Naive thymus-derived CD8-positive, alpha-beta T cell (primary cell): ENCODE data around the gene PNKP. TPM values are rescaled to one million over a fixed set of nuclear protein-coding genes. Genes with fewer than 3 reads are reported as not detected.

Source experiments
- ATAC-seq, 2 donors: fragments of 150-1000 bp; cut with Tn5 transposase in 1 of 2; sonication (Bioruptor Pico), chemical (Tn5 transposase) in 1 of 2; 1 replicate in 1 of 2; 2 replicates in 1 of 2; pipeline ENCODE4 v1.10.0; 2021; ENCODE audit warnings: mild to moderate bottlenecking in 2 of 2, moderate library complexity in 2 of 2
- POLR2A ChIA-PET: fragments of 350-600 bp; sonication (Branson Sonifier 250); formaldehyde crosslinking; loops from one replicate; lab custom pipeline; 2021; ENCODE audit warnings: antibody characterized with exemption; lab: Charles Lee
- DNase-seq, 10 donors: peaks; one replicate each; pipeline versions ENCODE4 v3.0.0 to v3.0.0-alpha.2; 2020 to 2022
- H3K27ac Mint-ChIP-seq, 10 donors: one replicate each; pipeline ENCODE4 v1.8.0; 2020 to 2022; ENCODE audit warnings: mild to moderate bottlenecking in 10 of 10, mixed read lengths in 10 of 10, moderate library complexity in 4 of 10, inconsistent platforms in 1 of 10
- H3K27me3 Mint-ChIP-seq, 5 donors: one replicate each; pipeline ENCODE4 v1.8.0; 2021 to 2022; ENCODE audit warnings: mixed read lengths in 5 of 5
- H3K36me3 Mint-ChIP-seq, 3 donors: one replicate each; pipeline ENCODE4 v1.8.0; 2020 to 2022; ENCODE audit warnings: mixed read lengths in 3 of 3, mild to moderate bottlenecking in 2 of 3, inconsistent platforms in 1 of 3
- H3K4me1 Mint-ChIP-seq, 4 donors: one replicate each; pipeline ENCODE4 v1.8.0; 2021 to 2022; ENCODE audit warnings: mixed read lengths in 4 of 4
- H3K4me3 Mint-ChIP-seq, 10 donors: one replicate each; pipeline ENCODE4 v1.8.0; 2020 to 2022; ENCODE audit warnings: mild to moderate bottlenecking in 10 of 10, mixed read lengths in 10 of 10, moderate library complexity in 6 of 10, inconsistent platforms in 1 of 10
- H3K9me3 Mint-ChIP-seq, 9 donors: one replicate each; pipeline ENCODE4 v1.8.0; 2020 to 2022; ENCODE audit warnings: mixed read lengths in 9 of 9, mild to moderate bottlenecking in 3 of 9, inconsistent platforms in 1 of 9, moderate library complexity in 1 of 9
- polyA plus RNA-seq, 3 donors: library from polyadenylated mRNA; unstranded; fragments of 300-500 nt; fragmentation: Illumina TruSeq; gene quantifications; one replicate each; pipeline ENCODE4 v1.2.3, GENCODE V29; 2021
- total RNA-seq, 8 experiments: library from RNA in 2 of 8; stranded (reverse) in 2 of 8; gene quantifications; one replicate each; pipeline ENCODE4 v1.2.3 and lab custom pipeline; 2021 to 2026

PNKP gene
- total and polyA plus RNA-seq, 5 experiments from 2014 or later = 21.1 to 176 (median 24.3) TPM

DNA sequence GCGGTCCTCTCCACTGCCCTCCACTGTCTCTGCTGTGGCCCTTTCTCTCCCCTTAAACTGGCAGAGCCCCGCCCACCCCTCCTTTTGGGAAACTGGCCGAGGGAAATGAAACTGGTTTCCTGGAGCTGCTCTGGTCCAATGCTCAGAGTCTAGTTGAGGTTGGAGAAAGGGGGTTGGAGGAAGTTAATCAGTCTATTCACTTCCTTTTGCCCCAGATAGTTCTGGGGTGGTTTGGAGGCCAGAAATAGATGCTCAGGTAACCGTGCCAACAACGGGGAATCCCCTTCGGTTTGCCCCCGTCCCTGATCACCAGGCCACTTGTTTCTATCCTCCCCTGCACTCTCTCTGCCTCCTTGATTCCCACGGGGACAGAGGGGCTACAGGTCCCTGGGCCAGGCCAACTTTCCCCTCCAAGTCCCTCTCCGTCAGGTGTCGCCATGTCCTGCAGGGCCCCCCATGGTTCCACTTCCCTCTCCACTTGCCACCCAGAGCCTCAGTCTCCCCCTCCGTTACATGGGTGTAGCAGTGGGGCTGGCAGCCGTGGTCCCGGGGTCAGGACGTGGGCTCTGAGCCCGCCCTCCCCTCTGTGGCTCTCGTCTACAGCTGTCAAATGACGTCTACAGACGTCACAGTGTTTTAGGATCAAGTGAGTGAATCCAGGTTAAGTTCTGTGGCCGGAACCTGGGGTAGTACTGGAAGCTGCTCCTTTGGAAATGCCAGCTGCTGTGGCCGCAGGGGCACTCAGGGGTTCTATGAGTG, 29.7 kb upstream of the PNKP start, which contains the start of gene IL4I1:
Gene IL4I1 (minus strand): TSS at position 25 of the 759 bp plus-strand sequence. CDS start 727 bp downstream, outside the sequence.
- ATAC-seq (peak; percentile 71 to 72), DNase-seq (peak in 7 of 10 donors; percentile 29 to 60 (median 43))
- H3K4me1 Mint-ChIP-seq = peaks cover 13 to 29% (median 23%) of the 10 kb centered on the region in 4 donors
- peak within 1 kb of the TSS; percentile 50 to 88 (median 78) for H3K4me3 Mint-ChIP-seq
- peak within 1 kb of the TSS; percentile 78 to 98 (median 90) for H3K27ac Mint-ChIP-seq
- no peaks in the 10 kb centered on the region for H3K9me3 Mint-ChIP-seq
- POLR2A ChIA-PET = interaction anchor here (1.0 to 3.0 kb wide), 4 partner anchors 20 to 32 kb away, joined by 3 to 9 read pairs (median 4); partner anchors contain the start of genes AKT1S1, ATF5, NUP62 and TBC1D17
- H3K36me3 Mint-ChIP-seq = no peaks in the 10 kb centered on the region
- H3K27me3 Mint-ChIP-seq = no peaks in the 10 kb centered on the region

DNA sequence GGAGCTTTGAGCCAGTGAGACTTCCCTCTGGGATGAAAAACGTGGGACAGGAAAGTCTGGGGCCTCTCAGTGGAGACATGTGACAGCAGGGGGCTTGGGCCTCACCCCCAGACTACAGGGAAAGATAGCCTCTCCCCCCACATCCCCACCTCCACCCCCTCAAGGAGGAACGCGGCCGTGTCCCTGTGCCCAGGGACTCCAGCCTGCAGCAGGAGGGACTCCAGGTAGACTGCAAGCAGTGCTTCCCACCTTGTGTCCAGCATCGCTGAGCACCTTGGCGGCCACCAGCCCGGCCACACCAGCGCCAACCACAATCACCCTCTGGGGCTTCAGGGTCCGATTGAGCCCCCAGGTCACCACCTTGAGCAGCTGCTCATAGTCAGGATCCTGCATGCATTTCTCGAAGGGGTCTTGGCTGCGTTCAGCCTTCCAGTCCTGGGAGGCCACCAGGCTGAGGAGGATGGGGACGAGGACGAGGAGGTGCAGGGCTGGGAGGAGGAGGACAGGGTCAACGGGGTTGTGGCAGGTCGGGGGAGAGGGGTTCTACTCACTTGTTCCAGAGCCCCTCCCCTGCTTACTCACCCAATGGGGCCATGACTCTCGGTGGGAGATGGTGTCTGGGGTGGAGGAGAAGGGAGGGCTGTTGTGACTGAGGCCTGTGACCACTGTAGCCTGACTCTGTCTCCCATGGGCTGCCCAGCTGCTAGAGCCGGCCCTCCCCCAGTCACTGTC, 28.4 kb upstream of the PNKP start:
- no peaks in the 10 kb centered on the region for H3K27me3 Mint-ChIP-seq
- no peaks in the 10 kb centered on the region for H3K9me3 Mint-ChIP-seq
- ATAC-seq (no peak), DNase-seq (no peak)
- peaks cover 13 to 29% (median 23%) of the 10 kb centered on the region in 4 donors for H3K4me1 Mint-ChIP-seq
- no peaks in the 10 kb centered on the region for H3K36me3 Mint-ChIP-seq
- peak overlapping the region in 6 of 10 donors; percentile 48 to 98 (median 88) for H3K27ac Mint-ChIP-seq
- H3K4me3 Mint-ChIP-seq = peak overlapping the region in 1 of 10 donors; percentile 82
- POLR2A ChIA-PET = interaction anchor here (1.0 to 3.0 kb wide), 3 partner anchors 26 to 37 kb away, joined by 3 to 9 read pairs (median 3); partner anchors contain the start of genes ATF5 and NUP62

- Mint-ChIP-seq H3K27ac (peak overlapping the region in 5 of 10 donors; percentile 40 to 87 (median 48)), H3K4me3 (peak overlapping the region in 1 of 10 donors; percentile 28), H3K9me3 (no peaks in the 10 kb centered on the region), H3K27me3 (no peaks in the 10 kb centered on the region), H3K4me1 (peaks cover 13 to 32% (median 23%) of the 10 kb centered on the region in 4 donors), H3K36me3 (no peaks in the 10 kb centered on the region)
- ATAC-seq (no peak), DNase-seq (no peak)
- POLR2A ChIA-PET = interaction anchor here (1.1 to 3.0 kb wide), 2 partner anchors 34 to 36 kb away, joined by 3 to 9 read pairs; partner anchors contain the start of genes ATF5 and NUP62
Measured at GRCh38 chr19:49894879-49895565, 27.6 kb upstream of the PNKP start.

DNA sequence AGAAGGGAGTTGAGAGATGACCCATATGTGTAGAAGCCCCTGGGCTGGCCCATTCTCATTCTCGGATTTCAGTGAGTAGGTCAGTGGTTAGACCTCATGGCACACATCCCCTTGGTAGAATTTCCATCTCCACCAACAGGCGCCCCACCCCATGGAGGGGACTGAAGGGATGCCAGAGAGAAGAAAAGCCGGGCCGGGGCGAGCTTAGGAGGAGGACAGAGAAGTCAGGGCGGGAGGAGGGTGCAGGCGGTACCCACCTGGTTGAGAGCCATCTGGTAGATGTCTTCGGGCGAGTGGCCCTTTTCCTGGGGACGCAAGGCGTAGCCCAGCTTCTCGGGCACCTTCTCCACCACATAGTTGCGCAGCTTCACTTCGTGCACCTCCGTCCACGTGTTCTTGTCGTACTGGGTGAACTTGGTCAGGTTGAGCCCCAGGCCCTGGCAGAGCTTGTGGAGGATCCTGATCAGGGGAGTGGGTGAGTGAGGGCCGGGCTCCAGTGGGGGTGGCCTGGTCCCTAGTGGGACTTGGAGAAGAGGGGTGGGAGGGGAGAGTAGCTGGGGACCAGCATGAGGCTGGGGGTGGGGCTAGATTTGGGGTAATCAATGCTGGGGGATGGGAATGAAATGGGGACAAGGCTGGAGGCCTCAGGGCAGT, 26.8 kb upstream of the PNKP start:
- POLR2A ChIA-PET = interaction anchor here (1.1 to 3.0 kb wide), 3 partner anchors 17 to 35 kb away, joined by 3 to 9 read pairs (median 4); partner anchors contain the start of genes AKT1S1, ATF5, NUP62 and TBC1D17
- no peak for DNase-seq
- ATAC-seq = no peak
- Mint-ChIP-seq H3K4me3 (no peak overlapping the region), H3K9me3 (no peaks in the 10 kb centered on the region), H3K4me1 (peaks cover 13 to 32% (median 23%) of the 10 kb centered on the region in 4 donors), H3K36me3 (no peaks in the 10 kb centered on the region), H3K27me3 (no peaks in the 10 kb centered on the region), H3K27ac (peak overlapping the region in 3 of 10 donors; percentile 40 to 73 (median 65))

GRCh38 chr19:49892716-49893115, 25.3 kb upstream of the PNKP start:
- peak overlapping the region in 3 of 10 donors; percentile 9 to 59 (median 14) for H3K4me3 Mint-ChIP-seq
- no peaks in the 10 kb centered on the region for H3K27me3 Mint-ChIP-seq
- ATAC-seq (no peak), DNase-seq (no peak)
- no peaks in the 10 kb centered on the region for H3K9me3 Mint-ChIP-seq
- peaks cover 0 to 3% (median 0%) of the 10 kb centered on the region in 3 donors for H3K36me3 Mint-ChIP-seq
- POLR2A ChIA-PET = interaction anchor here (0.5 to 1.5 kb wide), 3 partner anchors 15 to 122 kb away, joined by 4 to 7 read pairs (median 4); partner anchors contain the start of genes AKT1S1 and TBC1D17
- peak overlapping the region in 4 of 10 donors; percentile 4 to 93 (median 57) for H3K27ac Mint-ChIP-seq
- peaks cover 12 to 29% (median 19%) of the 10 kb centered on the region in 4 donors for H3K4me1 Mint-ChIP-seq

GRCh38 chr19:49891393-49891792, 24.0 kb upstream of the PNKP start:
- ATAC-seq = no peak
- Mint-ChIP-seq H3K4me1 (peaks cover 1 to 17% (median 6%) of the 10 kb centered on the region in 4 donors), H3K9me3 (no peaks in the 10 kb centered on the region), H3K36me3 (peaks cover 0 to 3% (median 0%) of the 10 kb centered on the region in 3 donors), H3K4me3 (peak overlapping the region in 5 of 10 donors; percentile 34 to 72 (median 48)), H3K27ac (peak overlapping the region in 2 of 10 donors; percentile 34 to 75), H3K27me3 (no peaks in the 10 kb centered on the region)
- DNase-seq = no peak
- POLR2A ChIA-PET = interaction anchor here (3.0 kb wide), 1 partner anchor 15 kb away, joined by 20 read pairs; the partner anchor contains the start of genes AKT1S1 and TBC1D17

DNA sequence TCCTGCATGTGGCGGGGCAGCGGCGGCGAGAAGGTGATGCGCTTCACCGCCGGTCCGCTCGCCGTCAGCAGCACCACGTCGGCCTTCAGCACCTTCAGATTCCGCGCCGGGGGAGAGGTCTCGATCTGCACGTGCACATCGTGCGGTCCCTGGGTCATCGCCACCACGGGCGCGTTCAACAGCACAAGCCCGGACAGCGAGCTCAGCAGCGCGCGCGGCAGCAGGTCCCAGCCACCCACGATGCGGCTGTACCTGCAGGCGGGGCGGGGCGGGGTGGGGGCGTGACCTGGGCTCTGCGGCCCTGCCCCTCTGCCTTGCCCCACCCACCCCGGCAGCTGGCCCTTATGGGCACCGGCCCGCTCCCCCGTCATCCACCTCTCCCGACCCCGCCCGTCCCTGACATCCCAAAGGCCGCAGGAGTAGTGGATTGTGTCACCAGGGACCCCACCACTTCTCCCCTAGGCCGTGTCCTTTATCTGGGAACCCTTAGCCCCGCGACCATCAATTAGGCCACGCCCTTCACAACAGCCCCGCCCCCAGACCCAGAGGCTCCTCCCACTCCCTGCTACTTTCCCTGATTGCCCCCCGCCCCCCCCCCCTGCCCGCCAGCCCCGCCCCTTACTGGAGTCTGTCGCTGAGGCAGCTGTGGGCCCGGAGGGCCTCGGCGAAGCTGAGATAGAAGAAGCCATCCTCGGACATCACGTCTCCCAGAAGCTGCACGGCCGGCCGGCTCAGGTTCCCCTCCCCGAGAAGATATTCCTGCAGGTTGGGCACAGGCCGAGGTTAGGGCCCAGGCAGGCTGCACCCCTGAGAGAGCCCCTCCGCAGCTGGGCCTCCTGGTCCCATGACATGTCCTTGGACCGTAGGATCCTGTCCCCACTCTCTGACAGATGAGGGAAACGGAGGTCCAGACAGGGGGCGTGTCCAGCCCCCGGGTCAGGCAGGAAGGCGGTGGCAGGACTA, 23.3 kb upstream of the PNKP start:
- ATAC-seq = peak; percentile 86
- peak; percentile 43 to 78 (median 56) for DNase-seq
- H3K27me3 Mint-ChIP-seq = no peaks in the 10 kb centered on the region
- POLR2A ChIA-PET = interaction anchor here (0.7 to 3.0 kb wide), 5 partner anchors 14 to 173 kb away, joined by 3 to 20 read pairs (median 5); partner anchors contain the start of genes AKT1S1, ATF5, FUZ and NUP62
- H3K27ac Mint-ChIP-seq = peak overlapping the region in 4 of 10 donors; percentile 15 to 75 (median 64)
- peaks cover 0 to 8% (median 0%) of the 10 kb centered on the region in 3 donors for H3K36me3 Mint-ChIP-seq
- H3K9me3 Mint-ChIP-seq = no peaks in the 10 kb centered on the region
- peak overlapping the region; percentile 72 to 84 (median 81) for H3K4me3 Mint-ChIP-seq
- H3K4me1 Mint-ChIP-seq = peaks cover 0 to 9% (median 1%) of the 10 kb centered on the region in 4 donors

DNA sequence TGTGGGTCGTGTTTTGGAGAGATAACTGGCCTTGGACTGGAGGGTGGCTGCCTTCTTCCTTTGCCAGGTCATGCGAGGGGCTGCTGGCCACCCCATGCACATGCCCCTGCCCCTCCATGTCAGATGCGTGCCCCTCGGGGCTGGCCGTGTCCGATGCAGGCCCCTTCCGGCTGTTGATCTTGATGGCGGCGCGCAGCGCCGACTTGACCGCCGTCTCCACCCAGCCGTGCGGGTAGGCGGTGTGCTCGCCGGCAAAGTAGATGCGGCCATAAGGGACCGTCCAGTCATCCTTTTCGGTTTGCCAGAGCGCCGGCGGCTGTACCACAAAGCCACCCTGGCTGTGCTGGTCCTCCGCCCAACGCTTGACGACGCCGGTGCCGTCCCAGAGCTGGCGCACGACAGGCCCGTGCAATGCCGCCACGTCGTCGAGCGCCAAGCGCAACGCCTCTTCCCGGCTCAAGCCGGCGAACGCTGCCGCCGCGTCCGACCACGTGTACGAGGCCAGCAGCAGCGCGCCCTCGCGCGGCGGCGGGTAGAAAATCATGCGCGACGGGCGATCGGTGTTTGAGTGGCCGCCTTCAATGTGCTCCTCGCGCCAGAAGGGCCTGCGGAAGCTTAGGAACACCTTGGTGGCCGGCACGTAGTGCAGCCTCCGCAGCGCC, 22.4 kb upstream of the PNKP start:
- no peaks in the 10 kb centered on the region for H3K27me3 Mint-ChIP-seq
- H3K27ac Mint-ChIP-seq = peak overlapping the region in 3 of 10 donors; percentile 15 to 72 (median 58)
- POLR2A ChIA-PET = interaction anchor here (0.6 to 3.0 kb wide), 5 partner anchors 13 to 172 kb away, joined by 3 to 20 read pairs (median 5); partner anchors contain the start of genes AKT1S1, FUZ and TBC1D17
- peak; percentile 57 to 85 (median 74) for DNase-seq
- peak; percentile 80 to 82 for ATAC-seq
- H3K4me3 Mint-ChIP-seq = peak overlapping the region; percentile 72 to 84 (median 81)
- peaks cover 0 to 15% (median 0%) of the 10 kb centered on the region in 3 donors for H3K36me3 Mint-ChIP-seq
- H3K9me3 Mint-ChIP-seq = no peaks in the 10 kb centered on the region
- H3K4me1 Mint-ChIP-seq = peaks cover 0 to 9% (median under 1%) of the 10 kb centered on the region in 4 donors

- Mint-ChIP-seq H3K27me3 (no peaks in the 10 kb centered on the region), H3K4me3 (peak overlapping the region in 6 of 10 donors; percentile 7 to 52 (median 28)), H3K4me1 (peaks cover 0 to 9% (median under 1%) of the 10 kb centered on the region in 4 donors), H3K9me3 (no peaks in the 10 kb centered on the region), H3K27ac (no peak overlapping the region), H3K36me3 (peaks cover 0 to 20% (median 4%) of the 10 kb centered on the region in 3 donors)
- ATAC-seq (no peak), DNase-seq (no peak)
- POLR2A ChIA-PET = interaction anchor here (0.6 to 3.0 kb wide), 5 partner anchors 12 to 171 kb away, joined by 3 to 20 read pairs (median 6); partner anchors contain the start of genes AKT1S1 and TBC1D17
Measured at GRCh38 chr19:49889038-49889686, 21.8 kb upstream of the PNKP start.
